Germinal center (tissue), 1 donor: ENCODE measurements around the gene NOXO1.

Experiments used
- DNase-seq: peaks from one replicate; pipeline ENCODE4 v3.0.0; 2012; ENCODE audit warnings: mixed read lengths, low spot score

The NOXO1 gene

GRCh38 chr16:2009791-2010510 lies 28.7 kb upstream of the NOXO1 start, which contains the start of gene ZNF598:
Gene ZNF598 (minus strand): TSS chr16:2009821.
- peak; percentile 92 for DNase-seq

DNA sequence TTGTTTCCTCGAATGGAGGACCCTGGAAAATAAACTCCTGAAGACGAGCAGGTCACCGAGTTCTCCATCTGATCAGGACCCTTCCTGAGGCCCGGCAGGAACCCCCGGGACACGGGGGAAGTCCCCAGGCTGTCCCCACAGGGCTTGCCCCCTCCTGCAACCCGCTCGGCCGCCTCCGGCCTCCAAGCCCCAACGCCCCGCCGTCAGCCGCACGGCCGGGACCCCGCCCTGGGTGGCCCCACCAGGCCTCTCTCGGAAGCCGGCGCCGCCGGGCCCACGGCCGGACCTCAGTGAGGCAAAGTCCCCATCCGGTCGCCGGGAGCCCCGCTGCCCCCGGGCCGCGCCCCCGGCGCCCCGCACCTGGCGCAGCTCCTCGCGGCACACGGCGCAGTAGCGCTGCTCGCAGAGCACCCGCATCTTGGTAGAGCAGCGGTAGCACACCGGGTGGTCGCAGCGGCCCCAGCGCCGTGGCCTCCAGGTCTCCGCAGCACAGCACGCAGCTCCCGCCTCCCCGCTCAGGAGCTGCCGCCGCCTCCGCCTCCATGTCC lies 28.0 kb upstream of the NOXO1 start:
- DNase-seq = peak; percentile 52

DNA sequence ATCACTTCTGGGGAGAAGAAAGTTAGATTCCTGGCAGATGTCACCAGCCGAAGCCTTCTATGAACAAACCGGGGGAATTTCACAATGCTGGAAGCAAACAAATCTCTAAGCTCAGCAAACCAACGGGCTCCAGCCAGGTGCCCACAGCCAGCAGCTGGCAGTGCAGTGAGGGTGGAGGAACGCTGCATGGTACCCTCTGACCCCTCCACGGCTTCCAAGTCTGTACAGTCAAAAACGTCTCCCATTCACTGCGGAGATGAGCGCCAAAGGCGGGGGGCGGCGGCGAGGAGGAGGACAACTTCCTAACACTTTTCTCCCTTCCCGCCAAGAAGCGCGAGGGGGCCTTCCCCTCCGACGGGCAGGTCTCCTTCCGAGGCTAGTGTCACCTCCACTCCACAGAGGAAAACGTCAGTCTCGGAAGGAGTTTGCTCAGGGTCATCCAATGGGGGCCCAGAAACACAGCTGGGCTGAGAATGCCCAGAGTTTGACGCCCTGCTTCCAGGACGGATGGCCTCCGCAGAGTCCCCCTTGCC lies 27.4 kb upstream of the NOXO1 start:
- no peak for DNase-seq

GRCh38 chr16:2008009-2008526 lies 26.8 kb upstream of the NOXO1 start:
- DNase-seq = no peak

DNA sequence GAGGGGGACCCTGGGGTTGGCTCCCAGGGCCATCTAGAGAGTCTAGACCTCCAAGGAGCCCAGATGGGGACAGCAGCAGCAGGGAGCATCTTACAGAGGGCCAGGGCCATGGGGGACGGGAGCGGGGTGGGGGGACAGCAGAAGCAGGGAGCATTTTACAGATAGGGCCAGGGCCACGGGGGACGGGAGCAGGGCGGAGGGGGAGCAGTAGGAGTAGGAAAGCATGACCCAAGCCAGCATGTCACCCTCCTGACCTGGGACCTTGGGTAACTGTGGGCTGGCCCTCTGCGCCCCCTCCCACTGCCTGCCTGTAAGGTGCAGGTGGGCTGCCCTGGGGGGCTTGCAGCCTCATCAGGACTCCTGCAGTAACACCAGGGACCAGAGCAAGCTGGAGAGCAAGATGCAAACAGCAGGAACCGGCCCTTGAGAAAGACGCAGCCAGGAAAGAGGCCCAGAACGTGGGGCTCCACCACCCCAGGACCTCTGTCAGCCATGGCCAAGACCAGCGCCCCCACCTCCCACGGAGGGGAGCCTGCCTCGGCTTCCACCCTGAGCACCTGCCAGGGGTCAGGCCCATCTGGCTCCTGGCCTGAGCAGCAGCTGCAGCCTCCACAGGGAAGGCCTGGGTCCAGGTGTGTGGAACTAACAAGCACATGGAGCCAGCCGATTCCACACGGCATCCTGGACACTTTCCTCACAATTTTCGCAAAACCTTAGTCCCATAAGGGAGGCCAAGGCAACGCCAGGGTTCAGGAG lies 26.0 kb upstream of the NOXO1 start:
- DNase-seq = no peak

GRCh38 chr16:2006317-2006716 lies 25.0 kb upstream of the NOXO1 start:
- no peak for DNase-seq

DNA sequence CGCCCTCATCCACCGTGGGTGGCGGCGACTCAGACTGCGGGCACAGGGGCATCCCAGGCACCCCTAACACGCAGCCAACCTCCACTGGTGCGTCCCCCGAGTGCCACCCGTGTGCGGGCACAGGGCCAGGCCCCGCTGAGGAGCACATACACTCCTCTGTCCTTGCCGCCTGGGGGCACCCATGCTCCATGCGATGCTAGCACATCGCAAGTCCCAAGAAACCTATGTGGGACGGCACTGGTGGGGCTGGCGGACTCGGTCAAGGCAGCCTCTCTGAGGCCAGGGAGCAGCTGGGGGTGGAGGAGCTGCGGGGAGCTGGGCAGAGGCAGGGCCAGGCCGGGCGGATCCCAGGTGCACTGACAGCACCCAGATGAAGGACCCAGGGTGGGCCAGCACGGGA lies 24.4 kb upstream of the NOXO1 start:
- DNase-seq = no peak

DNA sequence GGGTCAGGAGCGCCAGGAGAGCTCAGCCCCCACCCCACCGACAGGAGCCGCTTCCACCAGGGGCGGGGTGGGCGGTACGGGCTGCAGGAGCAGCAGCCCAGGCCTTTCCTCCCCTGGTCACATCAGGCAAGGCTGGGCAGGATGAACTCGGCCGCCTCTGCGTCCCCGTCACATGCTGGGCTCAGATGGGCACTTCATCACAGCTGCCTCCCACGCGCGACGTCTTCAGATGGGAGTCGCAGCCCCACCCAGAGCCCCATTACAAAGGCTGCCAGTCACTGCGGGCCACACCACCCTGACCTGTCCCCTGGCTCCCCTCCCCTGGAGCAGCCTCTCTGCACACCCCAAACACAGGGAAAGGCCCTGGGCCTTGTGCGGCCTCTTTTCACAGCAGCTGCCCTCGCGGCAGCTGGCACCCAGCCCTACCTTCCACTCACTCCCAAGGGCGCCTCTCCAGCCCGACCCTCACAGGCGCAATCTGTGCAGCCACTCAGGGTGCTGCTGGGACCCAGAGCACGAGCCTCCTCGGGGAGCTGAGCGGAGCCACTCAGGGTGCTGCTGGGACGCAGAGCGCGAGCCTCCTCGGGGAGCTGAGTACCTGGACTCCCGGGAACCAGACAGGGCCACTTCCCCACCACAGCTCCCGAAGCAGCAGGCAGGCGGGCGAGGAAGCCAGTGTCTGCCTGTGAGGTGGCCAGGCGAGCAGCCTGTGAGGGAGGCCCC lies 23.7 kb upstream of the NOXO1 start:
- DNase-seq = no peak

- peak; percentile 90 for DNase-seq
Measured at GRCh38 chr16:2003827-2004641, 22.8 kb upstream of the NOXO1 start.

GRCh38 chr16:2003231-2003826 lies 22.1 kb upstream of the NOXO1 start:
- DNase-seq = no peak

- no peak for DNase-seq
Measured at GRCh38 chr16:2002406-2003230, 21.3 kb upstream of the NOXO1 start.

GRCh38 chr16:2001456-2002355 lies 20.4 kb upstream of the NOXO1 start:
- no peak for DNase-seq

GRCh38 chr16:2001035-2001434 lies 19.8 kb upstream of the NOXO1 start:
- DNase-seq = no peak

- no peak for DNase-seq
Measured at GRCh38 chr16:1999866-2000514, 18.7 kb upstream of the NOXO1 start.

GRCh38 chr16:1998852-1999801 lies 17.9 kb upstream of the NOXO1 start:
- DNase-seq = no peak

GRCh38 chr16:1998360-1998835 lies 17.1 kb upstream of the NOXO1 start:
- no peak for DNase-seq
